HG02884 (cell line): ENCODE results near the gene GPR35.

Experiments used
- ATAC-seq: cut with Tn5 transposase; IDR thresholded peaks from one replicate; pipeline ENCODE4 v1.9.1; 2021; ENCODE audit warnings: mild to moderate bottlenecking, moderate library complexity; ENCODE audit not compliant: unreplicated experiment

Gene GPR35

GRCh38 chr2:240622060-240622411, 3.2 kb upstream of the GPR35 start:
- no peak for ATAC-seq

- ATAC-seq, result no peak
These were observed 2.6 kb upstream of the GPR35 start for GRCh38 chr2:240622531-240623235.

GRCh38 chr2:240623531-240624010, 1.7 kb upstream of the GPR35 start:
- no peak for ATAC-seq

- ATAC-seq, result no peak
These were observed 1.0 kb upstream of the GPR35 start for GRCh38 chr2:240624011-240624949.

- no peak for ATAC-seq
These were observed 1.4 kb downstream of the GPR35 start for GRCh38 chr2:240626531-240627300.

- no peak for ATAC-seq
These were observed 2.6 kb downstream of the GPR35 start for GRCh38 chr2:240627736-240628506.

GRCh38 chr2:240628507-240628807, 3.2 kb downstream of the GPR35 start:
- ATAC-seq, result no peak

GRCh38 chr2:240628808-240629618, 3.7 kb downstream of the GPR35 start:
- no peak for ATAC-seq

GRCh38 chr2:240629619-240629967, 4.3 kb downstream of the GPR35 start:
- ATAC-seq, result no peak

- no peak for ATAC-seq
These were observed 4.9 kb downstream of the GPR35 start for GRCh38 chr2:240629968-240630770.

- no peak for ATAC-seq
These were observed 5.7 kb downstream of the GPR35 start for GRCh38 chr2:240630771-240631547.

GRCh38 chr2:240631548-240632305, 6.4 kb downstream of the GPR35 start:
- ATAC-seq, result no peak

GRCh38 chr2:240632306-240632721, 7.0 kb downstream of the GPR35 start:
- no peak for ATAC-seq

GRCh38 chr2:240635121-240635997, 10.1 kb downstream of the GPR35 start:
- ATAC-seq, result no peak

GRCh38 chr2:240635998-240636547, 10.8 kb downstream of the GPR35 start:
- ATAC-seq, result no peak

GRCh38 chr2:240636563-240637115, 11.4 kb downstream of the GPR35 start:
- ATAC-seq, result no peak
